B cell (primary cell): Measurements from ENCODE around the gene LHFPL6. TPM values are rescaled to one million over a fixed set of nuclear protein-coding genes. Genes with fewer than 3 reads are reported as not detected.

ENCODE experiments used
- ATAC-seq: fragments of 200-7000 bp; cut with Tn5 transposase; one replicate; pipeline ENCODE4 v1.10.0; 2021; ENCODE audit warnings: low read depth, mild to moderate bottlenecking, moderate number of reproducible peaks, moderate library complexity
- CTCF ChIA-PET: fragments of 350-600 bp; sonication (Branson Sonifier 250); formaldehyde crosslinking; loops from one replicate; lab custom pipeline; 2021; ENCODE audit warnings: antibody characterized with exemption, inconsistent platforms; lab: Charles Lee
- POLR2A ChIA-PET: fragments of 350-600 bp; sonication (Branson Sonifier 250); formaldehyde crosslinking; loops from one replicate; lab custom pipeline; 2021; ENCODE audit warnings: antibody characterized with exemption; lab: Charles Lee
- DNase-seq: peaks from one replicate; pipeline ENCODE4 v3.0.0; 2013
- H2AFZ ChIP-seq: 2 replicates; pipeline ENCODE4 v1.6.1; 2012; ENCODE audit warnings: mild to moderate bottlenecking, low read depth, low read length; ENCODE audit not compliant: insufficient read depth, poor library complexity, severe bottlenecking
- H3K27ac ChIP-seq, 2 donors: 1 replicate in 1 of 2; 2 replicates in 1 of 2; pipeline ENCODE4 v1.5.1; 2012 to 2013; ENCODE audit warnings: low read length in 2 of 2, mild to moderate bottlenecking in 2 of 2, moderate library complexity in 1 of 2
- H3K27me3 ChIP-seq, 4 experiments: fragments of 200-600 bp in 1 of 4; sonication (generic) in 1 of 4; replicated peaks in 1 of 4; 1 replicate in 2 of 4; 2 replicates in 2 of 4; pipeline versions ENCODE4 v1.6.1 to v1.7.0; 2013 to 2016; ENCODE audit warnings: low read length in 3 of 4, mild to moderate bottlenecking in 2 of 4, mixed read lengths in 1 of 4, moderate library complexity in 1 of 4; ENCODE audit not compliant: insufficient read depth in 4 of 4, control insufficient read depth in 3 of 4; ENCODE audit errors: control extremely low read depth in 1 of 4
- H3K36me3 ChIP-seq, 2 experiments: replicated peaks in 1 of 2; 1 replicate in 1 of 2; 2 replicates in 1 of 2; pipeline versions ENCODE4 v1.6.1 to v1.7.1; 2013; ENCODE audit warnings: low read length in 1 of 2; ENCODE audit not compliant: insufficient read depth in 2 of 2, control insufficient read depth in 1 of 2; ENCODE audit errors: control extremely low read depth in 1 of 2, extremely low read depth in 1 of 2
- H3K4me1 ChIP-seq, 2 donors: fragments of 200-600 bp in 1 of 2; sonication (generic) in 1 of 2; 1 replicate in 1 of 2; 2 replicates in 1 of 2; pipeline versions ENCODE4 v1.5.1 to v1.6.1; 2013 to 2017; ENCODE audit warnings: low read length in 2 of 2; ENCODE audit not compliant: control insufficient read depth in 2 of 2, insufficient read depth in 2 of 2
- H3K4me2 ChIP-seq: replicated peaks from 2 replicates; pipeline ENCODE3; 2012; ENCODE audit warnings: mild to moderate bottlenecking, low read depth, low read length; ENCODE audit not compliant: poor library complexity, severe bottlenecking
- H3K4me3 ChIP-seq, 5 experiments: fragments of 200-600 bp in 1 of 5; sonication (generic) in 1 of 5; 1 replicate in 3 of 5; 2 replicates in 2 of 5; pipeline versions ENCODE4 v1.5.1 to v1.7.0; 2011 to 2016; ENCODE audit warnings: low read length in 4 of 5, mild to moderate bottlenecking in 4 of 5, low read depth in 2 of 5, control low read depth in 1 of 5, moderate library complexity in 1 of 5; ENCODE audit not compliant: insufficient read depth in 1 of 5; ENCODE audit errors: control extremely low read depth in 1 of 5, extremely low read depth in 1 of 5
- H3K79me2 ChIP-seq: fragments of 200-600 bp; sonication (generic); one replicate; pipeline ENCODE4 v1.6.0; 2016; ENCODE audit warnings: low read length; ENCODE audit not compliant: control insufficient read depth, insufficient read depth
- H3K9ac ChIP-seq: fragments of 200-600 bp; sonication (generic); 2 replicates; pipeline ENCODE4 v1.6.1; 2017; ENCODE audit warnings: mild to moderate bottlenecking, low read length, moderate library complexity
- H3K9me3 ChIP-seq, 3 donors: one replicate each; pipeline versions ENCODE4 v1.6.1 to v1.7.1; 2013; ENCODE audit warnings: low read length in 2 of 3; ENCODE audit not compliant: control insufficient read depth in 2 of 3, insufficient read depth in 1 of 3; ENCODE audit errors: control extremely low read depth in 1 of 3
- H4K20me1 ChIP-seq: 2 replicates; pipeline ENCODE4 v1.6.0; 2012; ENCODE audit warnings: mild to moderate bottlenecking, low read length; ENCODE audit not compliant: insufficient read depth, control insufficient read depth, poor library complexity, severe bottlenecking
- H3K27ac Mint-ChIP-seq: one replicate; pipeline ENCODE4 v1.8.0; 2021; ENCODE audit warnings: mixed read lengths
- H3K27me3 Mint-ChIP-seq: one replicate; pipeline ENCODE4 v1.8.0; 2021; ENCODE audit warnings: mixed read lengths
- H3K4me1 Mint-ChIP-seq: one replicate; pipeline ENCODE4 v1.8.0; 2021; ENCODE audit warnings: mixed read lengths
- H3K4me3 Mint-ChIP-seq: one replicate; pipeline ENCODE4 v1.8.0; 2021; ENCODE audit warnings: mixed read lengths
- H3K9me3 Mint-ChIP-seq: one replicate; pipeline ENCODE4 v1.8.0; 2022; ENCODE audit warnings: mixed read lengths; ENCODE audit not compliant: insufficient read depth
- EZH2 ChIP-seq: IDR thresholded peaks from 2 replicates; pipeline ENCODE4 v1.6.1; 2012; ENCODE audit warnings: borderline replicate concordance, low read depth, mild to moderate bottlenecking, moderate library complexity, low read length; ENCODE audit not compliant: insufficient read depth, poor library complexity, severe bottlenecking
- WGBS: methylation state at CpG from one replicate; pipeline ENCODE4 v1.1.5; 2013; ENCODE audit warnings: missing lambda C conversion rate; ENCODE audit not compliant: insufficient coverage; 5-methylcytosine and 5-hydroxymethylcytosine counted together
- intact Hi-C: fragments of 100-400 bp; cut with micrococcal nuclease; formaldehyde crosslinking; loops from one replicate; pipeline ENCODE4 v1.10.0; 2022
- polyA plus RNA-seq: library from polyadenylated mRNA; depleted of rRNA; stranded (reverse); fragments of >200 nt; gene quantifications from 2 replicates; pipeline ENCODE4 v1.2.3, GENCODE V29; 2012
- total RNA-seq, 2 donors: library from RNA; stranded (reverse); fragments of 120-200 nt in 1 of 2; gene quantifications; 1 replicate in 1 of 2; 2 replicates in 1 of 2; pipeline versions ENCODE4 v1.2.3 to v1.2.4, GENCODE V29; 2013 to 2022
- TF ChIP-seq, protein P1 (sequence below): fragments of 200-600 bp; IDR thresholded peaks from one replicate; pipeline ENCODE4 v1.8.0; 2022; ENCODE audit warnings: antibody characterized with exemption, mild to moderate bottlenecking

LHFPL6 gene
- total and polyA plus RNA-seq, 2 donors (not counting 1 experiment from before 2014, with no cell fraction given), result 0.01 TPM; not detected in 1

DNA sequence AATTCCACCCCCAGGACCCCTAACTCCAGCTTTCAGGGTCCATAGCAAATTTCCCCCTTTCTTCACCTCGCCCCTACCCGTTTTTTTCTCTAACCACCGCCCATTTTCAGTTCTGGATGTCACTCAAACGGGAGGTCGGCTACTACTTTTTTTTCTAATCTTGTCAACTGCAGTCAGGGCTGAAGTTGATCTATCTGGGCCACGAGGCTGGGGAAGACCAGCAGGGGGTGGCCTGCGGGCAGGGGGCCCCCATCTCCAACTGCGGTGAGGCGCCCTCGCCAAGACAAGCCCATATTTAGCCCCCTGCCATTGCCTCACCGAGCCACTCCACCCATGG, 748 bp downstream of the LHFPL6 start:
- H2AFZ ChIP-seq, result peak overlapping the region; percentile 73
- ChIA-PET POLR2A (no interaction called here), CTCF (interaction anchor here (1.0 kb wide), 1 partner anchor 10 kb away, joined by 3 read pairs; no protein-coding TSS in a partner anchor)
- H3K9me3 ChIP-seq, result no peaks in the 10 kb centered on the region
- Mint-ChIP-seq H3K9me3 (no peaks in the 10 kb centered on the region), H3K27ac (no peak overlapping the region), H3K4me1 (peaks cover 15% of the 10 kb centered on the region), H3K27me3 (peaks cover 35% of the 10 kb centered on the region), H3K4me3 (peak overlapping the region; percentile 33)
- H3K79me2 ChIP-seq, result no peaks in the 10 kb centered on the region
- intact Hi-C loops, result no loop called here
- peak overlapping the region; percentile 90 for H3K4me2 ChIP-seq
- H3K4me3 ChIP-seq, result peak overlapping the region; percentile 34 to 60 (median 52)
- no peaks in the 10 kb centered on the region for H4K20me1 ChIP-seq
- ATAC-seq, result no peak
- H3K27ac ChIP-seq, result no peak overlapping the region
- H3K9ac ChIP-seq, result peak overlapping the region; percentile 64
- H3K4me1 ChIP-seq, result peaks cover 12 to 15% of the 10 kb centered on the region in 2 donors
- WGBS, result 1% methylated on average over 7 of the region's 11 CpGs
- TF ChIP-seq, protein P1, sequence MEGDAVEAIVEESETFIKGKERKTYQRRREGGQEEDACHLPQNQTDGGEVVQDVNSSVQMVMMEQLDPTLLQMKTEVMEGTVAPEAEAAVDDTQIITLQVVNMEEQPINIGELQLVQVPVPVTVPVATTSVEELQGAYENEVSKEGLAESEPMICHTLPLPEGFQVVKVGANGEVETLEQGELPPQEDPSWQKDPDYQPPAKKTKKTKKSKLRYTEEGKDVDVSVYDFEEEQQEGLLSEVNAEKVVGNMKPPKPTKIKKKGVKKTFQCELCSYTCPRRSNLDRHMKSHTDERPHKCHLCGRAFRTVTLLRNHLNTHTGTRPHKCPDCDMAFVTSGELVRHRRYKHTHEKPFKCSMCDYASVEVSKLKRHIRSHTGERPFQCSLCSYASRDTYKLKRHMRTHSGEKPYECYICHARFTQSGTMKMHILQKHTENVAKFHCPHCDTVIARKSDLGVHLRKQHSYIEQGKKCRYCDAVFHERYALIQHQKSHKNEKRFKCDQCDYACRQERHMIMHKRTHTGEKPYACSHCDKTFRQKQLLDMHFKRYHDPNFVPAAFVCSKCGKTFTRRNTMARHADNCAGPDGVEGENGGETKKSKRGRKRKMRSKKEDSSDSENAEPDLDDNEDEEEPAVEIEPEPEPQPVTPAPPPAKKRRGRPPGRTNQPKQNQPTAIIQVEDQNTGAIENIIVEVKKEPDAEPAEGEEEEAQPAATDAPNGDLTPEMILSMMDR, result no peak
- TF ChIP-seq EZH2, result no peak
- H3K36me3 ChIP-seq, result no peaks in the 10 kb centered on the region
- H3K27me3 ChIP-seq, result peaks cover 0 to 26% (median 15%) of the 10 kb centered on the region in 4 experiments
- DNase-seq, result no peak

DNA sequence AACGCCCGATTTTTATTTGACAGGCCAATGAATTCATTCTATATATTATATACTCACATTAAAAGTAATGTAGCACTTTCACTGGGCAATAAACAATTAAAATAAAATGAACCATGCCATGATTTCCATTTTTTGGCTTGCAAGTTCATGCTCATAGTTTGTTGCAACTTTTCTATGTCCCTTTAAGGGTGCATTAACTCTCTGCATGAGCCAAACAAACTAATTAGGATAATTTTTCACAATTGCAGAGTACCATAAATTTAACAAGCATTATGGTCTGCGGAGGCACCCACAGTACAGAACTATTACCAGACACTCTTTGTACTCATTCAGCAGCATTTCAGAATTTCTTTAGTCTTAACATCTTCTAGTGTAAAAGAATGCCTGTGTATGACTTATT, 1.4 kb downstream of the LHFPL6 start:
- H3K4me1 ChIP-seq, result peaks cover 12 to 15% of the 10 kb centered on the region in 2 donors
- H4K20me1 ChIP-seq, result no peaks in the 10 kb centered on the region
- DNase-seq (no peak), ATAC-seq (no peak)
- Mint-ChIP-seq H3K9me3 (no peaks in the 10 kb centered on the region), H3K4me3 (peak overlapping the region; percentile 33), H3K4me1 (peaks cover 15% of the 10 kb centered on the region), H3K27me3 (peaks cover 35% of the 10 kb centered on the region), H3K27ac (no peak overlapping the region)
- no peaks in the 10 kb centered on the region for H3K9me3 ChIP-seq
- no peaks in the 10 kb centered on the region for H3K79me2 ChIP-seq
- no peak overlapping the region for H2AFZ ChIP-seq
- POLR2A ChIA-PET, result no interaction called here
- intact Hi-C loops, result no loop called here
- CTCF ChIA-PET, result interaction anchor here (1.2 to 2.3 kb wide), 2 partner anchors 11 to 14 kb away, joined by 3 to 11 read pairs; no protein-coding TSS in a partner anchor
- no peak overlapping the region for H3K27ac ChIP-seq
- no peaks in the 10 kb centered on the region for H3K36me3 ChIP-seq
- no peak overlapping the region for H3K4me2 ChIP-seq
- peaks cover 0 to 26% (median 15%) of the 10 kb centered on the region in 4 experiments for H3K27me3 ChIP-seq
- no peak for TF ChIP-seq EZH2
- TF ChIP-seq, protein P1, result no peak
- no peak overlapping the region for H3K4me3 ChIP-seq
- H3K9ac ChIP-seq, result no peak overlapping the region
- no CpG with 5 or more reads among the region's 3 CpGs for WGBS
